ENCODE data around the gene KPNA4. TPM values are rescaled to one million over a fixed set of nuclear protein-coding genes. Genes with fewer than 3 reads are reported as not detected.
"Not testable (repeated sequence)": the region's sequence is repeated elsewhere in the genome, so short reads cannot be mapped to it uniquely, and the experiment has no call there.

Gene KPNA4
- total RNA-seq, 4 donors from 2014 or later: 24.7 to 31.2 (median 30.4) TPM

GRCh38 chr3:160531311-160531710 lies 34.1 kb downstream of the KPNA4 start:
- TF ChIP-seq POLR2A (IDR thresholded peaks at IDR 0.05): no peak
- no peak for TF ChIP-seq CTCF (IDR thresholded peaks at IDR 0.05)

GRCh38 chr3:160516391-160516790 lies 49.0 kb downstream of the KPNA4 start:
- DNase-seq; H3K27me3 ChIP-seq; H3K9me3 ChIP-seq; intact Hi-C loops (cut with DNase I); H3K27ac ChIP-seq; H3K4me3 ChIP-seq (replicated peaks in 1 of 3); H3K4me1 ChIP-seq: not testable (repeated sequence)
- peaks cover 28 to 42% of the 10 kb centered on the region in 2 donors for H3K36me3 ChIP-seq
- WGBS, 2 donors: 94% methylated on average over 2 of the region's 2 CpGs

More at GRCh38 chr3:160531311-160531710, 34.1 kb downstream of the KPNA4 start:
- WGBS, 2 donors: 85 to 87% methylated on average over 1 of the region's 1 CpG
- Histone ChIP-seq H3K27me3 (no peaks in the 10 kb centered on the region), H3K4me3 (replicated peaks in 1 of 3) (no peak overlapping the region), H3K9me3 (no peaks in the 10 kb centered on the region), H3K36me3 (peaks cover 19 to 28% of the 10 kb centered on the region in 2 donors), H3K4me1 (no peaks in the 10 kb centered on the region), H3K27ac (no peak overlapping the region)
- intact Hi-C loops (cut with DNase I): no loop called here
- DNase-seq: no peak

- intact Hi-C loops (cut with DNase I): no loop called here
- TF ChIP-seq POLR2A (IDR thresholded peaks at IDR 0.05): no peak
- no peak for TF ChIP-seq CTCF (IDR thresholded peaks at IDR 0.05)
- DNase-seq: no peak
- no peaks in the 10 kb centered on the region for H3K27me3 ChIP-seq
- peaks cover 28 to 29% of the 10 kb centered on the region in 2 donors for H3K36me3 ChIP-seq
- WGBS, 2 donors: 93 to 99% methylated on average over 3 of the region's 3 CpGs
- H3K9me3 ChIP-seq: no peaks in the 10 kb centered on the region
- no peak overlapping the region for H3K4me3 ChIP-seq (replicated peaks in 1 of 3)
- no peaks in the 10 kb centered on the region for H3K4me1 ChIP-seq
- no peak overlapping the region for H3K27ac ChIP-seq
These were observed 64.0 kb downstream of the KPNA4 start for GRCh38 chr3:160501325-160501724.

GRCh38 chr3:160498202-160498601 lies 67.2 kb downstream of the KPNA4 start:
- no peak overlapping the region for H3K4me3 ChIP-seq (replicated peaks in 1 of 3)
- TF ChIP-seq CTCF (IDR thresholded peaks at IDR 0.05) (no peak), POLR2A (IDR thresholded peaks at IDR 0.05) (no peak)
- no peaks in the 10 kb centered on the region for H3K27me3 ChIP-seq
- no peaks in the 10 kb centered on the region for H3K4me1 ChIP-seq
- H3K27ac ChIP-seq: no peak overlapping the region
- DNase-seq: no peak
- H3K9me3 ChIP-seq: no peaks in the 10 kb centered on the region
- intact Hi-C loops (cut with DNase I): no loop called here
- WGBS, 2 donors: 100% methylated on average over 1 of the region's 1 CpG
- H3K36me3 ChIP-seq: peaks cover 15 to 22% of the 10 kb centered on the region in 2 donors

GRCh38 chr3:160490166-160490565 lies 75.2 kb downstream of the KPNA4 start:
- TF ChIP-seq CTCF (IDR thresholded peaks at IDR 0.05): no peak
- TF ChIP-seq POLR2A (IDR thresholded peaks at IDR 0.05): no peak
- no peak overlapping the region for H3K27ac ChIP-seq
- no peak for DNase-seq
- intact Hi-C loops (cut with DNase I): no loop called here
- H3K9me3 ChIP-seq: no peaks in the 10 kb centered on the region
- H3K4me1 ChIP-seq: no peaks in the 10 kb centered on the region
- H3K36me3 ChIP-seq: no peaks in the 10 kb centered on the region
- H3K27me3 ChIP-seq: no peaks in the 10 kb centered on the region
- no peak overlapping the region for H3K4me3 ChIP-seq (replicated peaks in 1 of 3)

- H3K4me3 ChIP-seq (replicated peaks in 1 of 3): no peak overlapping the region
- no peak overlapping the region for H3K27ac ChIP-seq
- TF ChIP-seq CTCF (IDR thresholded peaks at IDR 0.05) (peak in 4 of 6 experiments; percentile 30 to 65 (median 40)), POLR2A (IDR thresholded peaks at IDR 0.05) (no peak)
- WGBS, 2 donors: 12 to 15% methylated on average over 2 of the region's 2 CpGs
- H3K36me3 ChIP-seq: no peaks in the 10 kb centered on the region
- intact Hi-C loops (cut with DNase I): no loop called here
- no peaks in the 10 kb centered on the region for H3K9me3 ChIP-seq
- no peak for DNase-seq
- H3K4me1 ChIP-seq: no peaks in the 10 kb centered on the region
- H3K27me3 ChIP-seq: no peaks in the 10 kb centered on the region
These were observed 78.9 kb downstream of the KPNA4 start for GRCh38 chr3:160486459-160486869.
